Activated CD8-positive, alpha-beta memory T cell treated with anti-CD3 and anti-CD28 coated beads, Interleukin-2, amount 50 U/mL, for 1 hour (primary cell): Measurements from ENCODE around the gene SLC38A1.
"Not testable (repeated sequence)": the region's sequence is repeated elsewhere in the genome, so short reads cannot be mapped to it uniquely, and the experiment has no call there.

Experiments
- DNase-seq: peaks from one replicate; pipeline ENCODE4 v3.0.0-alpha.2; 2020; ENCODE audit errors: extremely low read depth

Gene SLC38A1

DNA sequence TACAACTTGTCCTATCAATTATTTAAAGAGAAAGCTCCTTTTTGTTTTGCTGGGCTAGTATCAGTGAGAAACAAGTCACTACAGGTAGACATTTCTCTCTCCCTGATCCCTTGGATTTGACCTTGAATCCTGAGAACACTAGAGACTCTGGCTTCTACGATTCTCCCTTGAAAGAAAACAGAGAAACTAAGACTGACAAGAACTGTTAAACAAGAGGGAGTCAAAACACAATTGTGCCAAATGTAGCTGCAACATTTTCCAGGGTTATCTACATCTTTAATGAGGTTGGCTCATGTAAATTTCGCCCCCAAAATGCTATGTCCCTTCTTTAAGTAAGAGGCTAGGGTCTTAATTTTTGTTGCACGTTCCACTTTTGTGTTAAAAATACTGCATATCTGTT, 62.4 kb downstream of the SLC38A1 start:
- DNase-seq: no peak

DNA sequence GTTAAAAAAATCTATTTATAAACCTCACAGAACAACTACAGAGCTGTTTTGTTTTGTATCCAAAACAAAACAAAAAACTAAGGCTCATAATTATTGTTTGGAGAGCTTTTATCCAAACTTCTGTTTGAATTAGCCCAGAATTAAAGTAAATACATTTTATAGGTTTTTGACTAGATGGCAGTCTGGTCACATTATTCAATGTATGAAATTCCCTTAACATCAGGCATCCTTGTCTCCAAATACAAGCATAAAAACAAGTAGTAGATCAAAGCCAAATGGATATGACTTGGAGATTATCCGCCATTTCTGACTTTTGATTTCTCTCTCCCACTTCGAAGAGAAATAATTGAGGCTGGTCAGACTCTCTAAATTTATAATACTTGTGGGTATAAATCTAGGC, 63.5 kb downstream of the SLC38A1 start:
- DNase-seq: no peak

DNA sequence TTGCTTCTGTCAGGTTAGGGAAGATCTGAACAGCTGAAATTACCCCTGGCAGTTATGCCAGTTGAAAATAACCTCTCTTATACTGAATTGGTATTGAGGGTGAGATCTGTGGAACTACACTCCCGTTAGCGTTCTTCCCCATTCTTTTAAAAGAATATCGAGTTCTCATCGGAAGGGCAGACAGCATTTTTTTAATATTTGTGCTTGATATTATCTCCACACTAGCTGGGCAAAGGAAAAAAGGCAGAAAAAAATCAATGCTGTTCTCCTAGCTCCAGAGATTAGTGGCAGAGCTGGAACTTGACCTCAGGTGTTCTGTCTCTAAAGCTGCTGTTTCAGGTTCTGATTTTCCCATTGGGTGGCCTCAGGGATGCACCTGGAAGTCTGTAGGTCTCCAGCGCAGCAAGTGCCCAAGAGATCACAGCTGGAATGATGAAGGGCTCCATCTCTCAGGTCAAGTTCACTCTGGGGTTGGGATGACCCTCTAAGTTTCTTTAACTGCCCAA, 67.5 kb downstream of the SLC38A1 start:
- no peak for DNase-seq

DNA sequence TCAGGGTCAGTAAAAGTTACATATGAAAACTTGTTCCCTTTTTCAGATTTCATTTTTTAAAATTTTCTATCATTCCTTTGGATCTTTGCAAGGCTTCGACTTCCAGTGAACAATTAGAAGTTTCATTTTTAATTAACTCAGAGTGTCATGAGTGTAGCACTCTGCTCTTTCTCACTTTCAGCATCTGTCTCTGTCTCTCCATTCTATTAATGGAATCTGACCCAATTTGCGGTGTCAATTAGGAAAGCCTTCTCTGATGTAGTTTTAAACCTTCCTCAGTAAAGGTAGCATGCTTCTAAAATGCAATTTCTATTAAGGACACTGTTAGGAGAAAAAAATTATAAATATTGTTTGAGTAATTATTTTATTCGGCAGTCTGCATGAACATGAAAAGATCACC, 68.3 kb downstream of the SLC38A1 start:
- DNase-seq: no peak

DNA sequence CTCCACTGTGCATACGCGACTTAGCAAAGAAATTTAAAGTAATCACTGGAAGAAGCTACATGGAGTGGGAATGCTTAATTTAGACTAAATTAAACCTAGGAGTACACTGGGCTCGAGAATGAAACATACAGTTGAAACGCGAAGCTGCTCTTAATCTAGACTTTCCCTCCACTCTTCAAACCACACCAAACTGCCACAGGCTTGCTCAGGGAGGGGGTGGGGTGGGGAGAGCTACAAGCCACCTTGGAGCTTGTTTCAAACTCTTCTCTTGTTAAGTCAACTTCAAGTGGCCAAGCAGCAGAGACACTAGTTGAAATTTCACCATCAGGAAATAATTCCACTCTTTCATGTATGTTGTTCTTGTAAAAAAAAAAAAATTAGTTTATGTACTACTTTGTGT, 69.9 kb downstream of the SLC38A1 start:
- DNase-seq: no peak

DNA sequence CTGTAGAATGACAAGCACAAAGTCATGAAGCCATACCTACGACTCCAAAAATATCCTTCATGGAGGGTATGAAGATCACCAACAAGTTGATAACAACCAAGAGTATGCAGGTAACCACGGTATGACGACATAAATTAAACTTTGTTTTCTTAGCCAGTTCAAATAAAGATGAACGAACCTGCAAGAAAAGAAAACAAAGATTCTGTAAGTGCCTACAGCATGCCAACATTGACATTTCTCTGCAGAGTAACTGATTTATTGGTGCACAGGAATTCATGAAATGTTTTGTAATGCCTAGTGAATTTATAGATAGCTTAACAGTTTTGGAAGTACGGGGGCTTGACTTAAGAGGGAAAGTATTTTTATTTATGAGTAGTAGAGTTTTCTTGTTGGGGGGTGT, 71.0 kb downstream of the SLC38A1 start:
- no peak for DNase-seq

DNA sequence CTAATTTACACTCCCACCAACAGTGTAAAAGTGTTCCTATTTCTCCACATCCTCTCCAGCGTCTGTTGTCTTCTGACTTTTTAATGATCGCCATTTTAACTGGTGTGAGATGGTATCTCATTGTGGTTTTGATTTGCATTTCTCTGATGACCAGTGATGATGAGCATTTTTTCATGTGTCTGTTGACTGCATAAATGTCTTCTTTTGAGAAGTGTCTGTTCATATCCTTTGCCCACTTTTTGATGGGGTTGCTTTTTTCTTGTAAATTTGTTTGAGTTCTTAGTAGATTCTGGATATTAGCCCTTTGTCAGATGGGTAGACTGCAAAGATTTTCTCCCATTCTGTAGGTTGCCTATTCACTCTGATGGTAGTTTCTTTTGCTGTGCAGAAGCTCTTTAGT, 78.3 kb downstream of the SLC38A1 start:
- not testable (repeated sequence) for DNase-seq

DNA sequence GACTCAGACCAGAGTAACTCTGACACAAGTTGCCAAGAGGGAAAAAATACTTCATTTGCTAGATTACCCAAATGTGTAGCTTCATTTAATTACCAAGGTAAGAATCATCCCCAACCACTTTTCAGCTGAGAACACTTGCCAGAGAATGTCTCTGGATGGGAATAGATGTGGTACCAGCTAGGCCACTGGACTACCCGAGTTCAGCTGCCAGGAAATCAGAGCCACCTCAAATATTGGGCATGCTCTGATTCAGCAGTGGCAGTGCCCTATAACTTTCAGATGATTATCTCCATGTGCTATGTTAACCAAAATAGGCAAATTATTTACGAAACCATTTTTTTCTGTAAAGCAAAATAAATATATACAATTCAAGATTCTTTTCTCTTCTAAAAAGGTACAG, 80.7 kb downstream of the SLC38A1 start:
- no peak for DNase-seq

DNA sequence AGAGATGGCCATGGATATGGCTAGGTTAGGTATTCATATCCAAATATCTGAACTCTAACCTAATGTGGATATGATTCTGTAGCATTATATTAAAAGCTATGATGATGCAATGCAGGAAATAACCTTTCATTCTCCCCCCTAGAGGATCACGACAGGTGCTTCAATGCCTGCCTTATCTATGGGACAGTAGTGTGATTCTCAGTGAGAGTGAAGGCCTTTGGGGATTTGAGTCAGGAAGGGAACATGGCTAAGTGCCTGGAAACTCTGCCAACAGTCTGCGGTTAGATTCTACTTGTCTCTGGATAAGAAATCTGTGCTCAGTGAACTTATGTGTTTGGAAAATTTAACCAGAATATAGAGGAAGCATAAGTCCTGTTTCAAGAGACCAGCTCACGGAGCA, 81.8 kb downstream of the SLC38A1 start:
- DNase-seq: no peak

DNA sequence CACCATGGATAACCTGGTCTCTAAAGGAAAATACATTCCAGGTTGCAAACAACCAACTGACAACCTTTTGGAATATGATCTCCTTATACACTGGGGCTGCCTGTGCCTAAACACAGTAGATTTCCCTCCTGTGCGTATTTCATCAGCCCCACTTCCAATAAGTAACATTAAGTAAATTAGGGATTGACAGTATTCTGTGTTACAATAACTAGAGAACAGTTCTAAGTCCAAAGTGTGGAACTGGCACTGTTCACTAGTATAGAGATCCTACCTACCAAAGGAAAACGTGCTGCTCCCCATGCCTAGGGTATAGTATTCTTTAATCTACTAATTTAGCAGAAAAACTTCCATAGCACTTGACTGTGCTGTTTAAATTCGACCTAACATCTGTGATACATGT, 82.8 kb downstream of the SLC38A1 start:
- no peak for DNase-seq

DNA sequence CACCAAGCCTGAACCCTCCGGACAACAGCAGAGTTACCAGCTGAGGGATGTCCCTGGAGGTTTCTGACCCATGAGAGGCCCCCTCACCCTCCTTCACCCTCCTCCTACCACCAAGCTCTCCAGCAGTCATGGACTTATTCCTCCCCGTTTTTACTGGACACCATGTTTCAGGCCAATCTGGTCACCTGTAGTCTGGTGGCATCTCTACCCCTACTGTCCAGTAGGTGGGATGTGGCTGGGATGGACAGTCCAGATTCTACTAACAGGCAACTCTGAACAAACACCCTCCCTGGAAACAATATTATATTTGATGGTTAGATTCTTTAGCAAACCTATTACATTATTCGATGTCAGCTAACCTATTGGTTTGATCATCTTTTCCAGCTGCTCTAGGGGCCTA, 83.2 kb downstream of the SLC38A1 start:
- DNase-seq: no peak

DNA sequence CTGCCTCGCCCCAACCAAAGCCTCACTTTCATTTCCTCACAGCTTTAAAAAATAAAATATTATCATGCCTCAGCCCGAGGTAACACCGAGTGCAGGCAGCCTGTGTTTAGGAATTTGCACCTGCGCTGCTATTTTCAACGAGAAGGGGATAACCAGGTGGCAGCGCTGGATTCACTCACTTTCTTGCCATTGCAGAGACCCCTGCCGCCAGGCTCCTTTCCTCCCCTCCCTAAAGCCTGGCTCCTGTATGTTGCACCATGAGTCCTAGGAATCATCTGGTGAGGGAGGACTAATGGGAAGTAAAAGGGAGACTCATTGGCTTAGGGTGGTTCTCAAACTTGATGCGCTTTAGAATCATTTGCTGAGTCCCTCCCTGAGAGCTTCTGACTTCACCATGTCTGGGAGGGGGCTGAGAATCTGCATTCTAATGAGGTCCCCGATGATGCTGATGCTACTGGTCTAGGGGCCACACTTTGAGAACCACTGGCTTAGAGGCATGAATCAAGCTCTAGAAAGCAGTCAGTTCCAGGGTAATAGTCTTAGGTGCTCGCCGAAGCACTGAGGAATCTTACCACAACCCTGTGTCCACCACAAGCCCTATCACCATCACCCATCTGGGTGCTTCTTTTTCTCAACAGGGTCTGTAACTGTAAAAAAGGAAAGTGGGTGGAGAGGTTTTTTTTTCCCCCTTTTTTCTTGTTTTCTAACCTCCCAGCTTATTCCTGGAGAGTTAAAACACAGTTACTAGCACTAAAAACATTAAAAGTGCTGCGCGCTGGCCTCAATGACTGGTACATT, 83.8 kb downstream of the SLC38A1 start:
- no peak for DNase-seq

DNA sequence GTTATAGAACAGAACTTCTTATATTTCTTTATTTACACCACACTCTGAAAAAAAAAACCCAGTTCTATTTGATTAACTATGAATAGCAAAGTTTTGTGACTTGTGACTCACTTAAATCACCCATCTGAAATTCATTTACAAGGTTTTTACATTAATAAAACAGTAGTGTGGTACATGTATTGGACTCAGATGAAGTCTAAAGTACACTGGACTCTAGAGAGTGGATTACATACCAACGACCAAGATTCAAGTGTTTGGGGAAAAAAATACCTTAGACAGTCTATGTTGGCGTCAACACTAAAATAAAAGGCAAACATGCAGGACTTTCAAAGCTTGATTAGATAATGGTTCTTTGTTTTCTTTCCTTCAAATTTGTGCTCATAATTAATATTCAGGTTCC, 85.7 kb downstream of the SLC38A1 start:
- DNase-seq: no peak

DNA sequence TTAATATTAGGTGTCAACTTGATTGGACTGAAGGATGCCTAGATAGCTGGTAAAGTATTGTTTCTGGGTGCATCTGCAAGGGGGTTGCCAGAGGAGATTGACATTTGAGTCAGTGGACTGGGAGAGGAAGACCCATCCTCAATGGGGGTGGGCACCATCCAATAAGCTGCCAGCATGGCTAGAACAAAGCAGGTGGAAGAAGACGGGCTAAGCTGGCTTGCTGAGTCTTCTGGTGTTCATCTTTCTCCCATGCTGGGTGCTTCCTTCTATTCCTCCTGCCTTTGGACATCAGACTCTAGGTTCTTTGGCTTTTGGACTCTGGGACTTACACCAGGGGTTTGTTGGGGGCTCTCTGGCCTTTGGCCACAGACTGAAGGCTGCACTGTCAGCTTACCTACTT, 87.4 kb downstream of the SLC38A1 start:
- no peak for DNase-seq

DNA sequence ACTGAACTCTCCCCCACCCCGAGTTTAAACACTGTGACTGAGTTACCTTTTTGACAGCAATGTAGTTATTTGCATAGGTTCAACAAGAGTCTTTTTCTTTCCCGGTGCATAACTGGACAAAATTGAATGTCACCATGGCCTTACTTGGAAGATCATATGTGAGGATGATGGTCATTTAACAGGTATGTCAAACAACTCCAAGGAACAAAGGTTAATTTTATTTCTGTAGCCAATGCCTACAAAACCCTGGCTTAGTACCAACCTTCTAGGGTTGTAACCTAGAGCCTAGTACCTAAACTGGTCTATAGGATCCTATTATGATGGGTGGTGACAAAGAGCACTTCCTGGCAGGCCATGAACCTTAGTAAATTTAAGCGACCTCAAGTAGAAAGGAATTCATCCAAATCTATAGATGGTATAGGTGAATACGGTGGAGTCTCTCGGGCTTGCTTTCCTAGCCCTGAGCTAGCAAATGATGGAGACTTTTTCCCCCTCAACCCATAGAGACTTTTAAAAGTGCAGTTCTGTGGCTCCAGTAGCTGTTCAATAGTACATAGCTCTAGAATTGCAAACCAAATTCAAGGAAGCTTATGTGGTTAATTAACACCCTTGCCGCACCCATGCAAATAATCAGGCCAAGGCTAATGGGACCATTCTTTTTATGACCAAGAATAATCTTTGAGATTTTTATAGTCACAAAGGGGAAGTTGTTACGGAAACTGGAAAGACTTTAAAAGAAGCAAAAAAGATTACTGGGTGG, 89.0 kb downstream of the SLC38A1 start:
- DNase-seq: no peak

DNA sequence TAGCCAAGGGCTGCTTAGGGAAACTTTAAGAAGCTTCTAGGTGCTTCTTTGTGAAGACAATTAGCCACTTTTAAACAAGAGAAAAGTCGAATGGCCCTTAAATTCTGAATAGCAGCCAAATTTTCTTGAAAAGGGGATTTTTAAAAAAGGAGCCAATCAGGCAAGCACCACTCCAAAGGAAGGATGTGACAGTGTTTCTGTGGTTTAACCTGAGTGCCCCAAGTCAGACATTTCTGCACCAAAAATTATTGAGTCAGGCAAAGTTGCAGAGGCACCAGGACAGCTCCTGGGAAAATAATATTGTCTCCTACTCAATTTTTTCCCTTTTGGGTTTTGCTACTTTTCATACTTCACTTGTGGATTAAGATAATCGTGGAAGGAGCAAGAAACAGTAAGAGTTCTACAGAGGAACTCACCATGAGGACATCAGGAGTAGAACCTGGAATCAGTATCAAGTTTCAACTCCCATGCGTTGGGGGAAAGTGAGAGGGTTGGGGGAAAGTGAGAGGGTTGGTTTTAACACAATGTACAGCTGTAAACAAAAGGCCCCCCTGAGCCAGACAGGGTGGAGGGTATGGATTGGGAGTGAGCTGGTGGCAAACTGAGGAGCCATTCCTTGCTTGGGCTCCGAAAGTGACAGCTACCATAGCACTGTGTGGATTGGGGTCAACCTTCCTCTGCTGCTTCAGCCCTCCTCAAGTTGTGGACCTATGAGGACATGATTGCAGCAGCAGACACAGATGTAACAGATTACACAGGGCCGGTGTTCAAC, 90.8 kb downstream of the SLC38A1 start:
- no peak for DNase-seq

DNA sequence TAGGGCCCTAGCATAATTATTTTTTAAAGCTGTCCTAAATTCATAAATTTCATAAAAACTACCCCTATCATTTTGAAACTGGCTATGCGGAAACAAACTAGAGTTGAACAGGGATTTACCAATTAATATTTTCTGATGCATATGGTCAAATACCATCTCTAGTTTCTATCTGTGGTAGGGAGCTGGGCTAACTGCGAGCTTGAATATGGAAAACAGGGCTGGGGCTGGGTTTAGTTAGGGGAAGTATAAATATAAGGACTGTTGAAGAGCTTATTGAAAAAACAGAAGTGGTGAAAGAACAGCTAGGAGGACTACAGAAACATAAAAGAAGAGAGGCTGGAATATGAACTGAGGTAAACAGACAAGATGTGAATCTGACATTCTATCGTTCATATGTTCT, 91.8 kb downstream of the SLC38A1 start:
- no peak for DNase-seq

DNA sequence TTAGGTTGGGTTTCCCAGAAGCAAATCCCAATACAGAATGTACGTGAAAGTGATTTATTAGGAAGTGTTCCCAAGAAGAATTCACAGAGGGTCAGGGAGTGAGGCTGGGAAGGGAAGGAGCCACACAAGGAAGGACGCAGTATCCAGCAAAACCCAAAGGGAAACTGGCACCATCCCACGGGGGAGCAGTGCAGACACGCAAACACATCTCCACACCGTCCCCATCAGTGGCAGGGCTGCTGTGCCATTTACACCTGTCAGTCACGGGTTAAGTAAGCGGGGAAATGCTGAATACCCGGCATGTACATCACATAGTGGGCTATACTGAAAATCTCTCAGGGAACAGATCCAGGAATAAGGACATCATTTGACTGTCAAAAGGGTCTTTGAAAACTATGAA, 93.9 kb downstream of the SLC38A1 start:
- DNase-seq: no peak

DNA sequence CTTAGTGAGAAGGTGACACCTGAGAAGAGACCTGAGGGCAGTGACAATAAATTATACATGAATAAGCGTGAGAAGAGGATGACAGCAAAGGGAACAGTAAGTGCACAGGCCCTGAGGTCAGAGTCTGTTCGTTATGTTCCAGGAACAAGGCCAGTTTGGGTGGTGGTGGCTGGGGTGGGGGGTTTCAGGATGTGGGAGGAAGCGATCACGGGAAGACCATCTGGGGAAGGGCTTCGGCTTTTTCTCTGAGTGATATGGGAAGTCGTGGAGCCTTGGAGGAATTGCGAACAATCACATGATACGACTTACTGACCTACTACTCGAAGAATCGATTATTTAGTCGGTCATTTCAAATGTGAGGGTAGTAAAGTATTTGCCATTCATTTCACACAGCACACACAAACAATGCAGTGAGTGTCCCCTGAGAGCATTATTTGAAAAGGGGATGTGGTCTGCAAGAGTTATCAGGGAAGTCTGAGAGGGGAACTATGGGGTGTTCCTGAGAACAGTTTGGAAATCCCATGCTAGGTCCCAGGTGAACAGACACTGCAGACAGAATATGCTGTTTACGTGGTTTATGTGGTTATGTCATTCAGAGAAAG, 94.7 kb downstream of the SLC38A1 start:
- no peak for DNase-seq

DNA sequence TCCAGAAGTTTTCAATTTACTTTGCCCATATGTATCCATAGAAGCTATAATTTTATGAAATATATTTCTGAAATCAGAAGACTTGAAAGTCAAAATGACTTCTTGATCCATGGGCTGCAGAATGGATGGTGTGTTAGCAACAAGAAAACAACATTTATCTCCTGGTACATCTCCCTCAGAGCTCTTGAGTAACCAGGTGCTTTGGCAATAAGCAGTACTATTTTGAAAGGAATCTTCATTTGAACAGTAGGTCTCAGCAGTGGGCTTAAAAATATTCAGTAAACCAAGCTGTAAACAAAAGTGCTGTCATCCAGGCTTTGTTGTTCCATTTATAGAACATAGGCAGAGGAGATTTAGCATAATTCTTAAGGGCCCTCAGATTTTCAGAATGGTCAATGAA, 100.4 kb downstream of the SLC38A1 start:
- DNase-seq: no peak

DNA sequence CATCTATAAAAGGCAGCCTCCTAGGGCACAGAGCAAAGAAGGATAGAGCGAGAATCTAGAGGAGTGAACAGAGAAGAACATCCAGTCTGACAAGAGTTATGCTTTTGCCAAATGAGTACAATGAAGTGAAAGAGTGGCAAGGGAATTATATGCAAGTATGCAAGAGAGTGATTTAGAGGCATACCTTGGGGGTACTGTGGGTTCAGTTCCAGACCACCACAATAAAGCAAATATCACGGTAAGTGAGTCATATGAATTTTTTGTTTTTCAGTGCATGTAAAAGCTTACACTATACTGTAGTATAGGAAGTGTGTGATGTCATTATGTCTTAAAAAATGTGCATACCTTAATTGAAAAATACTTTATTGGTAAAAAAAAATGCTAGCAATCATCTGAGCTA, 101.4 kb downstream of the SLC38A1 start:
- no peak for DNase-seq

DNA sequence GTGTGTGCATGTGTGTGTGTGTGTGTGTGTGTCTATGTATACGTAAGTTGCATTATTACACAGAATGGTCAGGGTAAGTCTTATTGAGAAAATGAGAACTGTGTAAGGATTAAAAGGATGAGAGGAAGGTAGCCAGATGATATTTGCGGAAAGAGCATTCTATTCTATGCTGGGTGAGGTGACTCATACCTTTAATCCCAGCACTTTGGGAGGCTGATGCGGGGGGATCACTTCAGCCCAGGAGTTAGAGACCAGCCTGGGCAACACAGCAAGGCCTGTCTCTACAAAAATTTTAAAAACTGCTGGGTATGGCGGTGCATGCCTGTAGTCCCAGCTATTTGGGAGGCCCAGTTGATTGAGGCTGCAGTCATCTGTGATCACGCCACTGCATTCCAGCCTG, 103.7 kb downstream of the SLC38A1 start:
- no peak for DNase-seq
